Measurements from ENCODE around the gene TOP3B.

The TOP3B gene

GRCh38 chr22:21961127-21961867 is 21.3 kb downstream of the TOP3B start:
- no peak for DNase-seq

DNA sequence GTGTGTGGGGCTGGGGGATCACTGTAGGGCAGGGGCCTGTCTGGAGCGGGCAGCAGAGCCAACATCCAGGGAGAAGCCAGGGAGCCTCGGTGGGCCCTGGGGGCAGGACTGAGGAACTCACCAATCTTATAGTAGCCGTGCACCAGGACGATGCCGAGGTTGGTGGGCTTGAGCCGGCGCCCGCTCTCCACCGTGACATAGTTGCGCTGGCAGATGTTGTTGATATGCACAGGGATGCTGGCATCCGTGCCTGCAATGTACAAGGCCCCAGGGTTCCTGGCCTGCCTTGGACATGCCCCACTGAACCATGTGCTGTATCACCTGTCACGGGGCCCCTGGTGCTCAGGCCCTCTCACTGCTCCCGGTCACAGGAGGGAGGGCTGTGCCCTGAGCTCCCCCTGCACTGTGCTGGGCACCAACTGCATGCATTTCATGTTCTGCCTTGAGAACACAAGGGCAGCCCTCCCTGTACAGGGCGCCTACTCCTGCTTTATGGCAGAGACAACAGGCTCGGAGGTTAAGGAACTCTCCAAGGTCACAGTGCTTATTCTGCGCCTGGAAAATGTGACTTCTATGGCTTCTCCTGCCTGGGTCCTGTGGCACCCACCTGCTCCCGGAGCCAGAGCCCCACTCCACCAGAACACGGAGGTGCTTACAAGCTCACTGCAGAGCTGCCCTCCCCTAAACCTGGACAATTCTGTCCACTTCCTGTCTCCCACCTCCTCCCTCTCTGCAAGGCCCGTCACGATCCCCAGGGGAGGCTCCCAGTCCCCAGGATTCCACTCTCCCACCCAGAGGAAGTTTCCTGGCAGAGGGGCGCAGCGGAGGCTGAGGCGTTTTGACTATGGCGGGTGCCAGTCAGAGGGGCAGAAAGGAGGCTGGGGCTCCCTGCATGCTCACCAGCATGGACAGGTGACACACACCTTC is 22.1 kb downstream of the TOP3B start:
- DNase-seq: no peak

- no peak for DNase-seq
Measured at GRCh38 chr22:21959274-21960074, 23.1 kb downstream of the TOP3B start.

DNA sequence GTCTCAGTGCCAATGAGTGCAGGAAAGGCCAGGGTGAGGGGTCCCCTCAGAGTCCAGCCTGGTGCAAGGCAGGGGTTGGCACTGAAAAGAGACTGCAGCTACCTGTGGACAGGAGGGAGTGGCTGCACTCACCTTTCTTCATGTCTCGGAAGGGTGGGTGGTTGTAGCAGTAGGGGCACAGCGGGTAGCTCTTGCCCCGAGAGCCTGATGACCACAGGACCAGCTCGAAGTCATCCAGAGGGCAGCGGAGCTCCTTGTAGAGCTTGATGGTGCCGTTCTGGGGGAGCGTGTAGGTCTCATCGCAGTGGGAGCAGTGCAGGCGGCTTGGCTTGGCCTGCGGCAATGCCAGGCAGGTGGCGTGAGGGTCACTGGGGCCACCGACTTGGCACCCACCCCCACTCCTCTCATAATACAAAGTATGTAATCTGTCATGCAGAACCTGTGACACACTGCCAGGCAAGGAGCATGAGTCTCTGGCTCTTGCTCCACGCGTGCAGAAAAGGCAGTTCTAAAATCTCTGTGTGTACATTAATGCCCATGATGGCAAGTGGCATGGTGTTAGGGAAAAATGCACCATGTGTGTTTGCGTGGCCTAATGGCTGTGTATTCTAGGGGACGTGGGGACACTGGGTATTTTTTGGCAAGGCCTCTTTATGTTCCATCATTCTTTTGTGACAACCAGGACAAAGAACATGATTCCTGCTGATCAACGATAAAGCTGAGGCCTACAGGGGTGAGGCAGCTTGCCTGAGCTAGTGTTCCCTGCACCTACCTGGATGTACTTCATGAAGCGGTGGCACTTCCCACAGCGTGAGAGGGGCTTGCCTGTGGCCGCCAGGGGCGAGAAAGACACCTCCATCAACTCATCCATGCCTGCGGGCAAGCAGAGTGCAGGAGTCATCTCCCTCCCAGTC is 24.0 kb downstream of the TOP3B start:
- DNase-seq: no peak

DNA sequence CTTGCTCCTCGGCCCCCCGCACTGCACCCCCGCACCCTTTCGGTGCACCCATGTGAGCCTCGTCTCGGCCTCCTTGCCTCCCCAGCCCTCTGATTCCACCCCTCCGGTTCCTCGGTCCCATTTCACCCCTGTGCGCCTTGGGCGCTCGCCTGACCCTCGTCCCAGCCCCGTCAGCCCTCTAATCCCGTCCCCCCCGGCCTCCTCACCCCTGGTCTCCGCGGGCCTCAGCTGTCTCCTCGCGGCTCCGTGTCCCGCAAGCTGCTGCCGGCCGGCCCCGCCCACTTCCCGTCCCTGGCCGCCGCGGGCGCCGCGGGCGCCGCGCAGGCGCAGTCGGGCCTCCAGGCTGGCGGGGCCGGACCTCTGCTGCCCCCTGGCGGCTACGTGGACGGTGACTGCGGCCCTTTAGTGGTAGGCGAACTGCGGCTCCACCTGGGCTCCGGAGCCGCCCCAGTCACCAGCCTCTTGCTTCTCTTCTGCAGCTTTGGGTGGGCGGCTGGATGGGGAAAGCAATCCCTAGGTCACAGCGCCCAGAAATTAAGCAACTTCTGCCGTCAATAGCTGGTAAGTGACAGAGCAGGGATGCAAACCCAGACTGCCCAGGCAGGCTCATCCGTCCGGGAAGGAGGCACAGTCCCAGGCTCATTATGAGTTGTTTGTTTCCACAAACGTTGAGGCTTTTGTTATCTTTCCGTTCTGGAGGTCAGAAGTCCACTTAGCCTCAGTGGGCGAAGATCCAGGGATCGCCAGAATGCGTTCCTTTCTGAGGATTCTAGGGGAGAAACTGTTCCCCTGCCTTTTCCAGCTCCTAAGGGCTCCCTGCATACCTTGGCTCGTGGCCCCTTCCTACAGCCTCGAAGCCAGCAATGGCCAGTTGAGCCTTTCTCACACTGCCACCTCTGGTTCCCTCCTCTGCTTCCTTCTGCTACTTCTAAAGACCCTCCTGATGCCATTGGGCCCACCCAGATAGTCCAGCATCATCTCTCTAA is 29.7 kb downstream of the TOP3B start, which contains the start of gene PPM1F:
PPM1F (minus strand) TSS at position 263 of the 986 bp plus-strand sequence. CDS start 6,800 bp downstream, outside the sequence.
- no peak for DNase-seq

GRCh38 chr22:21951931-21952465 is 30.6 kb downstream of the TOP3B start:
- DNase-seq: no peak

- DNase-seq: no peak
Measured at GRCh38 chr22:21951062-21951461, 31.5 kb downstream of the TOP3B start.

DNA sequence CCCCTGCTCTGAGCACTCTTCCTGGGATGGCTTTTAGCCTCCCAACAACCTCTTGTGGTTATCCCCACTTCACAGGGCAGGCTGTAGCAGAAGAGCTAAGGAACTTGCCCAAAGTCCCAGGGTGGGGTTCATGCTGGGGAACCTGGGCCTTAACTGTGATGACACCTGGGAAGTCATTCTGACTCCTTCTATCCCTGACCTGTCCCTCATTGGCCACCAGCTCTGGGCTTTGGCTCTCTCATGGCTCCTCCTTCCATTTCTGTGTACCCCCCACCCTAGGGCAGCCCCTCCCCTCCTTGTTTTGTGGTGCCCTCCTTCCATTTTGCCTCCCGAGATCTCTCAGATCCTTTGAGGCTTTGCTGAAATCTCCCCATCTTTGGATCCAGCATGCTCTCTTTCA is 32.6 kb downstream of the TOP3B start:
- DNase-seq: no peak

DNA sequence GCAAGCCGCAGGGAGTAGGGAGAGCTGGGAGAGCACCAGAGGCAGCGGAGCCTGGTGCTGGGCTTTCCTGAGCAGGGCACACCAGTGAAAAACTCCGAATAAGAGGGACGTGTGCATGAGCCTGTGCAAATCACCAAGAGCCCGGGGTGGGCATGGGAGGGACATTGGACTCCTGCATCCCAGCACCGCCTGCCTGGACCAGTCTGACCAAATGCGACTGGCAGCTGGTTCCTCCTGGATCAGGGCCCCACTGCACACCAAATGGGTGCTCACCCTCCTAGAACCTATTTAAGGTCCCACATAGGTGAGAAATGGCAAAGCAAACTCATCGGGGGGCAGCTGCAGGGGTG is 33.0 kb downstream of the TOP3B start:
- no peak for DNase-seq

GRCh38 chr22:21948824-21949568 is 33.6 kb downstream of the TOP3B start:
- DNase-seq: no peak

GRCh38 chr22:21948390-21948789 is 34.2 kb downstream of the TOP3B start:
- no peak for DNase-seq

GRCh38 chr22:21947040-21948014 is 35.3 kb downstream of the TOP3B start:
- DNase-seq: no peak

DNA sequence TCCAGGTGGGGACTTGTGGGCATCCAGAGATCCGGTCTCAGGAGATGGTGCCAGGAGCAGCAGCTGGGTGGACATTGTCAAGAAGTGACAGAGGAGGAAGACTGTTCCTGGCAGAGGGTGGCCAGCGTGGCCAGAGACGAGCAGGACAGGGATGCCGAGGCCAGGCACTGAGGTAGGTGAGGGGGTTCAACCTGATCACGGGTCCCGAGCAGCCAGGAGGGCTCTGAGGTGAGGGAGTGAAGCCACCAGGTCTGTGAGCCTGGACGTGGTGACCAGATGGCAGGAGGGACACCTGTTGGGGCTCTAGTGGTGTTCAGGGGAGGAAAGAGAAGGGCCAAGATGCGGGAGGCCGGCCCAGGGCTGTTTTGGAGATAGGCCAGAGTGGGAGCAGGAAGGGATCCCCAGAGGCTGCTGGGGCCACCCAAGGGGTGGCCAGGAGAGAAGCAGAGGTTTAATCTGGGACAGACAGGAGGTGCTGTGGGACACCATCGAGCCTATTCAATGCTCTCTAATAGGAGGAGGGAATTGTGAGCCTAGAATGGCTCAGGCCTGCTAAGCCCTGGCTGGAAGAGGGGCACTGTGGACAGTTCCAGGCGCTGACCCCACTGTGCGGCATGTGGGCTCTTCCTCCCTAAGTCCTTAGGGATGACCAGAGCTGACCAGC is 36.2 kb downstream of the TOP3B start:
- no peak for DNase-seq

DNA sequence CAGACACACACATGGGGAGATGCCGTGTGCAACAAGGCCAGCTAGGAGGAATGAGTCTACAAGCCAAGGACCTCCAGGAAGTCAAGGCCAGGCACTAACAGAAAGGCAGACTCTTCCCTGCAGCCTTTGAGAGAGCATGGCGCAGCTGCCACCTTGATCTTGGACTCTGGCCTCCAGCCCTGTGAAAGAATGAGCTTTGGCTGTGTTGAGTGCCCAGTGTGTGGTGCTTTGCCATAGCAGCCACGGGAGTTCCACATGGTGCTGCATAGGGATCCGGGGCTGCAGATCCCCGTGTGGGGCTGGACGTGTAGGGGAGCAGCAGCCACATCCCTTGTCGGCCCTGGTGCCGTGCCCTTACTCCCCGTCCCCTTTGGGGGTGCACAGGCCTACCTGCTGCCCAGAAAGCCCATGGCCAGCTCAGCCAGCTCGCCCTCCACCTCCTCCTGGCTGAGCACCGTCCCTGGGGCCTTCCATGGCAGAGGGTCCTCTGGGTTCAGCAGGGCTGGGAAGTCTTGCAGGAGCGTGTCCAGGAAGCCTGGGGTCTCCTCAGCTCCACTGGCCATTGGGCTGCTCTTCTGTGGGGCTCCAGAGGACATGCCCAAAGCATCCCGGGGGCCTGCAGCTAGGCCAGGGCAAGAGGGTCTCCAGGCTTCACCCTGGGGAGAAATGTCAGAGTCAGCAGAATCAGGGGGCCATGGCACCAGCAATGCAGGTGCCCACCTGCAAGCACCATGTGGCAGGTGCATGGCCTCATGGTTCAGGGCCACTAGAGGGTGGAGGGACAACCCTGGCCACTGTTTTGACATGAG is 36.9 kb downstream of the TOP3B start:
- DNase-seq: no peak

DNA sequence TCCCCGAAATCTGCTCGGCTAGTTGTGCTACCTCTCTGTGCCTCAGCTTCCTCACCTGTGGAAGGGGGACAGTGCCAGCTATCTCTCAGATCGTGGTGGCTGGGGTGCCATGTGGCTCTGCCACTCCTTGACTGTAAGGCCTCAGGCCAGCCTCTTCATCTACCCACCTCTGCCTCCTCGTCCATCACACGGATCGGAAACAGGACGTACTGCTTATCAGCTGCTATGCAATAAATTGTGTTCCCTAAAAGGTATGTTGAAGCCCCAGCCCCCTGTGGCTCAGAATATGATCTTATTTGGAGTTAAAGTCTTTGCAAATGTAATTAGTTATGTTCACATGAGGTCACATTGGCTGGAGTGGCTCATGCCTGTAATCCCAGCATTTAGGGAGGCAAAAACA is 37.7 kb downstream of the TOP3B start:
- DNase-seq: no peak

- no peak for DNase-seq
Measured at GRCh38 chr22:21943571-21944448, 38.8 kb downstream of the TOP3B start.
